Measurements from ENCODE around the gene LRRIQ1.

LRRIQ1 gene

GRCh38 chr12:85225501-85225900 lies 189.3 kb downstream of the LRRIQ1 start:
- no peak for TF ChIP-seq EZH2phosphoT487 (IDR thresholded peaks at IDR 0.05; ENCODE audit: low read length)
- no peak for TF ChIP-seq EZH2 (optimal IDR thresholded peaks at IDR 0.05; ENCODE audit: low read depth, low read length)
- TF ChIP-seq CTCF (IDR thresholded peaks at IDR 0.05; ENCODE audit: low read length) = no peak
- Histone ChIP-seq H3K27me3 (replicated peaks; ENCODE audit: insufficient read depth, low read length) (no peaks in the 10 kb centered on the region), H3K9me2 (replicated peaks; ENCODE audit: insufficient read depth, low read length) (no peaks in the 10 kb centered on the region), H4K20me1 (ENCODE audit: insufficient read depth, low read length) (no peaks in the 10 kb centered on the region), H3K9ac (ENCODE audit: low read length) (no peak overlapping the region), H3K9me3 (replicated peaks; ENCODE audit: insufficient read depth, low read length) (no peaks in the 10 kb centered on the region), H3K4me1 (ENCODE audit: low read length) (no peaks in the 10 kb centered on the region), H3K27ac (ENCODE audit: low read length) (no peak overlapping the region), H3K36me3 (replicated peaks; ENCODE audit: insufficient read depth, low read length) (no peaks in the 10 kb centered on the region), H2AFZ (ENCODE audit: low read length) (no peak overlapping the region), H3F3A (ENCODE audit: insufficient read depth, low read length) (no peaks in the 10 kb centered on the region), H3K4me2 (ENCODE audit: low read depth, low read length) (no peak overlapping the region), H3K4me3 (ENCODE audit: low read length) (no peak overlapping the region), H3K79me2 (ENCODE audit: low read length) (no peaks in the 10 kb centered on the region)
- no peak for DNase-seq

DNA sequence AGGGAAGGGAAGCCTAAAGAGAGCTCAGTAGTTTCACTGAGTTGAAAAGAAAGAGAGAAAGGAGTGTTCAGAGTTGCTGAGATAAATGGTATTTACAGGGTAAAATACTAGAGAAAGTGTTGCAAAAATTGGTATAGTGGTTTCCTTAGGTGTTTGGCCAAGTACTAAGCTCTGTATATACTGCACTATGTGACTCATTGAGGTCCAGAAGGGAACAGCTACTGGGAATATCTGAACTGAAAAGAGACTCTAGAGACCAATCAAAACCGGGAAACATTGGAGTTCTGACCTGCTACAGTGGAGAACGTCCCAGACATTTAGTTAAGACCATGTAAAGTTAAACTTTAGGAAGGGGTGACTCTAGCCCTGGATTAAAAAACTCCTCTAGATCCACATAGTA lies 201.2 kb downstream of the LRRIQ1 start:
- no peaks in the 10 kb centered on the region for H3K9me2 ChIP-seq (replicated peaks; ENCODE audit: insufficient read depth, low read length)
- H3K79me2 ChIP-seq (ENCODE audit: low read length) = no peaks in the 10 kb centered on the region
- no peak overlapping the region for H3K4me2 ChIP-seq (ENCODE audit: low read depth, low read length)
- no peak overlapping the region for H3K4me3 ChIP-seq (ENCODE audit: low read length)
- H4K20me1 ChIP-seq (ENCODE audit: insufficient read depth, low read length) = no peaks in the 10 kb centered on the region
- H3K36me3 ChIP-seq (replicated peaks; ENCODE audit: insufficient read depth, low read length) = no peaks in the 10 kb centered on the region
- H3K9me3 ChIP-seq (replicated peaks; ENCODE audit: insufficient read depth, low read length) = no peaks in the 10 kb centered on the region
- TF ChIP-seq EZH2 (optimal IDR thresholded peaks at IDR 0.05; ENCODE audit: low read depth, low read length) (no peak), EZH2phosphoT487 (IDR thresholded peaks at IDR 0.05; ENCODE audit: low read length) (no peak), CTCF (IDR thresholded peaks at IDR 0.05; ENCODE audit: low read length) (no peak)
- no peak overlapping the region for H2AFZ ChIP-seq (ENCODE audit: low read length)
- no peaks in the 10 kb centered on the region for H3K4me1 ChIP-seq (ENCODE audit: low read length)
- no peaks in the 10 kb centered on the region for H3K27me3 ChIP-seq (replicated peaks; ENCODE audit: insufficient read depth, low read length)
- H3K27ac ChIP-seq (ENCODE audit: low read length) = no peak overlapping the region
- no peak for DNase-seq
- no peak overlapping the region for H3K9ac ChIP-seq (ENCODE audit: low read length)
- no peaks in the 10 kb centered on the region for H3F3A ChIP-seq (ENCODE audit: insufficient read depth, low read length)

- Histone ChIP-seq H3K9ac (ENCODE audit: low read length) (no peak overlapping the region), H3K79me2 (ENCODE audit: low read length) (no peaks in the 10 kb centered on the region), H4K20me1 (ENCODE audit: insufficient read depth, low read length) (no peaks in the 10 kb centered on the region), H3K36me3 (replicated peaks; ENCODE audit: insufficient read depth, low read length) (no peaks in the 10 kb centered on the region), H3K9me2 (replicated peaks; ENCODE audit: insufficient read depth, low read length) (no peaks in the 10 kb centered on the region), H3K9me3 (replicated peaks; ENCODE audit: insufficient read depth, low read length) (no peaks in the 10 kb centered on the region), H3K27ac (ENCODE audit: low read length) (no peak overlapping the region), H3K4me2 (ENCODE audit: low read depth, low read length) (no peak overlapping the region), H3K4me1 (ENCODE audit: low read length) (no peaks in the 10 kb centered on the region), H2AFZ (ENCODE audit: low read length) (no peak overlapping the region), H3F3A (ENCODE audit: insufficient read depth, low read length) (no peaks in the 10 kb centered on the region), H3K4me3 (ENCODE audit: low read length) (no peak overlapping the region), H3K27me3 (replicated peaks; ENCODE audit: insufficient read depth, low read length) (no peaks in the 10 kb centered on the region)
- TF ChIP-seq EZH2 (optimal IDR thresholded peaks at IDR 0.05; ENCODE audit: low read depth, low read length) (no peak), EZH2phosphoT487 (IDR thresholded peaks at IDR 0.05; ENCODE audit: low read length) (no peak), CTCF (IDR thresholded peaks at IDR 0.05; ENCODE audit: low read length) (no peak)
- no peak for DNase-seq
Measured at GRCh38 chr12:85244561-85244960, 208.4 kb downstream of the LRRIQ1 start.
